ENCODE data around the gene NEO1. TPM values are rescaled to one million over a fixed set of nuclear protein-coding genes. Genes with fewer than 3 reads are reported as not detected.
A peak's percentile ranks its signal among the peaks of the same experiment; 100 is the strongest.

The NEO1 gene
- total RNA-seq, 2 experiments from 2014 or later, result 3.4 to 5.4 TPM

DNA sequence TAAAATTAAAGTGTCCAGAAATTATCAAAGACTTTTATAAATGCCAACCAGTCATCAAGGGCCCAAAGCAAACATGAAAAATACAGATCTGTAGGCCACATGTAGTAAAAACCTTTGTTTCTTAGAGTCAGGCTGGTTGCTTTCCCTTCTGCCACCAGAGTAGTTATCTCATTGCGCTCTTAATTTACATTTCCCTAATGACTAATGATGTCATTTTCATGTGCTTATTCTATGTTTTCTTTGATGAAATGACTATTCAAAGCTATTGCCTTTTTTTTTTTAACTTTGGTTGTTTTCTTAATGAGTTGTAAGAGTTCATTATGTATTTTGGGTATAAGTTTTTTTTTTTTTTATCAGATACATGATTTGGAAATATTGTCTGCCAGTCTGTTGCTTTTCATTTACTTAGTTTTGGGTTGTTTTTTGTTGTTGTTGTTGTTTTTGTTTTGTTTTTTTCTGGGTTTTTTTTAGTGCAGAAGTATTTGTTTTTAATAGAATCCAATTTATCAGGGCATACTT lies 175.9 kb downstream of the NEO1 start:
- Mint-ChIP-seq H3K27ac (no peak overlapping the region), H3K4me3 (no peak overlapping the region), H3K9me3 (ENCODE audit: low read depth) (no peaks in the 10 kb centered on the region), H3K36me3 (peaks cover 12% of the 10 kb centered on the region), H3K27me3 (peaks cover 5% of the 10 kb centered on the region), H3K4me1 (peaks cover 30% of the 10 kb centered on the region)
- CTCF ChIA-PET, result no interaction called here
- DNase-seq (no peak), ATAC-seq (no peak)

DNA sequence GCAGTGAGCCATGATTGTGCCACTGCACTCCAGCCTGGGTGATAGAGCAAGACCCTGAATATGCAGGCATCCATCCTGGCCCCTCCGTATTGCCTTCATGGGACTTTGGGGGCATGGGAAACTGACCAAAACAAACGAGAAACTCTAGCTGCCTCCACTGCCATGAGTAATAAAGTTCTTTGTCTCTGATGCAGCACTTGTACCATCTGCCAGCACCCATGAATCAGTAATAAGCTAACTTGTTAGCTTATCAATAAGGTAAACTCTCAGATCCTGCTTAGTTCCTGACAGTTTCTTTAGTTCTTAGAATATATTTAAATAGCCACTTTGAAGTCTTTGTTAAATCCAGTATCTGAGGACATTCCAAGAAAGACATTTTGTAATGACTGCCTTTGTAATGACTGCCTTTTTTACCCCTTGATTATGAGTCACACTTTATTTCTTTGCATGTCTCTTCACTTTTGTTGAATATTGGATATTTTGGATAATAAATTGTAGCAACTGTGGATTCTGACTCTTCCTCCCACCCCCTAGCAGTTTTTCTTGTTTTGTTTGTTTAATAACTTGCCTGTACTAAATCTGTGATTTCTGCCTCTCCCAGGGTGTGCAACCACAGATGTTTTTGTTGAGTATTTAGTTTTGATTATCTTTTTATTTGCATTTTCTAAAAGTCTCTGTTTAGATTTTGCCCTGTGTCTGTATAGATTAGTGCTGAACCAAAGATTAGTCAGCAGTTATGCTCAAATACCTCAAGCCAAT lies 179.6 kb downstream of the NEO1 start:
- H3K36me3 Mint-ChIP-seq, result peaks cover 3% of the 10 kb centered on the region
- peaks cover 10% of the 10 kb centered on the region for H3K4me1 Mint-ChIP-seq
- ATAC-seq, result no peak
- H3K4me3 Mint-ChIP-seq, result no peak overlapping the region
- no peaks in the 10 kb centered on the region for H3K9me3 Mint-ChIP-seq (ENCODE audit: low read depth)
- no peak for DNase-seq
- no peak overlapping the region for H3K27ac Mint-ChIP-seq
- CTCF ChIA-PET, result interaction anchor here (1.4 kb wide), 1 partner anchor 9 kb away, joined by 3 read pairs; no protein-coding TSS in a partner anchor
- peaks cover 7% of the 10 kb centered on the region for H3K27me3 Mint-ChIP-seq

DNA sequence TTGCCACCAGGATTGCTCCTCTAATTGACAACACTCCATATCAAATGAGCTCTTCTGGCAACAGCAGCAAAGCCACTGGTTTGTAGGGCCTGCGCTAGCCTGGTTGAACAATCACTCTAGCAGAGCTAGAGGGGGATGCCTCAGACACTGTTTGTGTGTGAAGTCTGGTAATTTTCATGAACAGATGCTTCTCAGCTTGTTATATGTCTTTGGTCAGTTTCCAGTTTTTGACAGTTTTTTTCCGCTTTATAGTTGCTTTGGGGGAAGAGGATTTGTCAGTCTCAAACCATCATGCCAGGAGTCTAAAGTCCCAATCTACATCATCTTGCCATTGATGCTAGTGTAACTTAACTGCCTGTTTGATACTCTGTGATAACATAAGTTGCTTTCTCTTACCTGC lies 180.5 kb downstream of the NEO1 start:
- H3K9me3 Mint-ChIP-seq (ENCODE audit: low read depth), result no peaks in the 10 kb centered on the region
- H3K36me3 Mint-ChIP-seq, result peaks cover 3% of the 10 kb centered on the region
- H3K27ac Mint-ChIP-seq, result no peak overlapping the region
- CTCF ChIA-PET, result no interaction called here
- ATAC-seq (no peak), DNase-seq (no peak)
- no peak overlapping the region for H3K4me3 Mint-ChIP-seq
- H3K4me1 Mint-ChIP-seq, result peaks cover 8% of the 10 kb centered on the region
- H3K27me3 Mint-ChIP-seq, result peaks cover 10% of the 10 kb centered on the region

DNA sequence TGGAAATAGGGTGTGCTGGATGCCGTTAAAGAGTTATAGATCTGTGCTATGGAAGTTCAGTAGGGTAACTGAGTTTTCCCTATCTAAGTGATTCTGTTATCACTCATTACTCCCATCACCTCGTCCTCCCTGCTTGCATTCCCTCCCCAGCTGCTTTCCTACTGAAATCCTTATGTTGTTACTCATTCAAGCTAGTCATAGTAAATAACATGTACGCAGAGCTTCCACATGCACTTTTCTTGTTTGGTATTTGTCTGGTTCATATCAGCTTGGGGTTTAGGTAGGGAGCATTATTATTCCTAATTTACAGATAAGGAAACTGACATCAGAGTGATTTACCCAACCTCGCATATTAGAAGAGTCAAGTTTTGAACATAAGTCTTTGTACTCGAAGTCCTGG lies 181.4 kb downstream of the NEO1 start:
- CTCF ChIA-PET, result interaction anchor here (0.9 kb wide), 2 partner anchors 32 to 52 kb away, joined by 3 read pairs; no protein-coding TSS in a partner anchor
- H3K9me3 Mint-ChIP-seq (ENCODE audit: low read depth), result no peaks in the 10 kb centered on the region

DNA sequence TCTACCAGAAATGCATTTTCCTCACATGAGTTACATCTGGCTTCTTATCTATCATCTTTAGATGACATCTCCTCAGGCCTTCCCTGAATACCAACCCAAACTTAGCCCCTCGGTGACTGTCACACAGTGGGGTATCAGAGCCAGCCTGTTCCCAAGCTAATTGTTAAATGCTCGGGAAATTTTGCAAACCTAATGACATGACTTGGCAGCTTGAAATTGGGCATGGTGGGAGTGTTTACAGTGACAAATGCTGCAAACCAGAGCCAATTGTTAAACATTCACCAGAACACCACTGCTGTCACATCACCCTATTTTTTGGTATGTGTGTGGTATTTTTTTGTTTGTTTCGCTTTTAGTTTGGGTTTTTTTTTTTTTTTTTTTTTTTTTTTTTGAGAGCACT lies 185.6 kb downstream of the NEO1 start:
- Mint-ChIP-seq H3K4me3 (no peak overlapping the region), H3K27ac (no peak overlapping the region), H3K27me3 (peaks cover 7% of the 10 kb centered on the region), H3K9me3 (ENCODE audit: low read depth) (no peaks in the 10 kb centered on the region), H3K36me3 (no peaks in the 10 kb centered on the region), H3K4me1 (peaks cover 7% of the 10 kb centered on the region)
- CTCF ChIA-PET, result interaction anchor here (0.7 to 9.1 kb wide), 9 partner anchors 10 to 516 kb away, joined by 3 to 110 read pairs (median 3); no protein-coding TSS in a partner anchor
- ATAC-seq, result no peak
- no peak for DNase-seq

More for the DNA sequence above, 181.4 kb downstream of the NEO1 start:
- Mint-ChIP-seq H3K4me3 (no peak overlapping the region), H3K36me3 (peaks cover 3% of the 10 kb centered on the region), H3K27ac (no peak overlapping the region), H3K27me3 (peaks cover 10% of the 10 kb centered on the region), H3K4me1 (peaks cover 5% of the 10 kb centered on the region)
- ATAC-seq, result no peak
- DNase-seq, result no peak

DNA sequence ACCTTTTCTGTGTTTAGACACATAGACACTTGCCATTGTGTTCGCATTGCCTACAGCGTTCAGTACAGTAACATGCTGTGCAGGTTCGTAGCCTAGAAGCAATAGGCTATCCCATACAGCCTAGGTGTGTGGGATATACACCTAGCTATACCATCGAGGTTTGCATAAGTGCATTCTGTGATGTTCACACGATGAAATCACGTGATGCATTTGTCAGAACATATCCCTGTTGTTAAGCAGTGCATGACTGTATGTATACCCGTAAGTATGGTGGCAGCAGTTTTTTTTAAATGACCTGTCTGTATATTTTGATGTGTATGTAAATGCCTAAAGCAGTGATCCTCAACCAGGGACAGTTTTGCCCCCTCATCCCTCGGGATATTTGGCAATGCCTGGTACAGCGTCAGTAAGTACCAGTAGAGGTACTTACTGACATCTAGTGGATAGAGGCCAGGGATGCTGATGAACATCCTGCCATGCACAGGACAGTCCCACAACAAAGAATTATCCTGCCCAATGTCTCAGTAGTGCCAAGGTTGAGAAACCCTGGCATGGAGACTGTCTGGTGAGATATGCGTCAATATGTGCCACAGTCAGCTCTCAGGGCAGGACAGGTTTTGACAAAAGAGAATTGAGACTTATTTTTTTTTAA lies 187.4 kb downstream of the NEO1 start:
- no peaks in the 10 kb centered on the region for H3K9me3 Mint-ChIP-seq (ENCODE audit: low read depth)
- no peak for DNase-seq
- no peaks in the 10 kb centered on the region for H3K36me3 Mint-ChIP-seq
- ATAC-seq, result no peak
- peaks cover 7% of the 10 kb centered on the region for H3K27me3 Mint-ChIP-seq
- peaks cover 13% of the 10 kb centered on the region for H3K4me1 Mint-ChIP-seq
- CTCF ChIA-PET, result interaction anchor here (0.5 to 9.1 kb wide), 5 partner anchors 11 to 533 kb away, joined by 3 to 110 read pairs (median 14); no protein-coding TSS in a partner anchor
- H3K4me3 Mint-ChIP-seq, result no peak overlapping the region
- no peak overlapping the region for H3K27ac Mint-ChIP-seq

DNA sequence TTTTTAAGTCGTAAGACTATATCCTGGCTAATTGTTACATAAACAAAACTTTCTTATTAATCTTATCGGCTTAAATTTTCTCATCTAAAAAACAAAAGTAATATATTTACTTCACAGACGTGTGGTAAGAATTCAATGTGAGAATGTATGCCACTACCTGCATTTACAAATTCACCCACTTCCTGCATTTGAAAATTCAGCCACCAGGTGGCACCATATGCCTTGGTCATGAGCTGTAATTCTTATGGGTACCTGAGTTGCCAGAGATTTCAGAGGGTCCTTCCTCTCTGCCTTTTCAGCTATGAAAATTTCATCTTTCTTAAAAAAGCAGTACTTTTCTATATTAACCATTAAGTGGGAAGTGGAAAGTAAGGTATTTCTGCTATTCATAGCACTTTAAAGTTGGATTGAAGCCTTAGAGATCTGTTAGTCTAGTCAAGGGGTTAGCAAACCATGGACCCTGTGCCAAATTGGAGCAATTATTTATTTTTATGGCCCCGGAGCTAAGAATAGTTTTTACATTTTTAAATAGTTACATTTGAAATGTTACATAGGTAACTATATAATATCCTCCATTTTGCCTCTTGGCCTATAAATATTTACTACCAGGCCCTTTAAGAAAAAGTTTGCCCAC lies 188.7 kb downstream of the NEO1 start:
- H3K27me3 Mint-ChIP-seq, result peaks cover 7% of the 10 kb centered on the region
- CTCF ChIA-PET, result interaction anchor here (0.9 to 9.1 kb wide), 20 partner anchors 9 to 465 kb away, joined by 3 to 110 read pairs (median 4); no protein-coding TSS in a partner anchor
- no peaks in the 10 kb centered on the region for H3K36me3 Mint-ChIP-seq
- no peak for ATAC-seq
- H3K27ac Mint-ChIP-seq, result no peak overlapping the region
- H3K9me3 Mint-ChIP-seq (ENCODE audit: low read depth), result no peaks in the 10 kb centered on the region
- H3K4me1 Mint-ChIP-seq, result peaks cover 13% of the 10 kb centered on the region
- peak; percentile 85 for DNase-seq
- H3K4me3 Mint-ChIP-seq, result no peak overlapping the region

DNA sequence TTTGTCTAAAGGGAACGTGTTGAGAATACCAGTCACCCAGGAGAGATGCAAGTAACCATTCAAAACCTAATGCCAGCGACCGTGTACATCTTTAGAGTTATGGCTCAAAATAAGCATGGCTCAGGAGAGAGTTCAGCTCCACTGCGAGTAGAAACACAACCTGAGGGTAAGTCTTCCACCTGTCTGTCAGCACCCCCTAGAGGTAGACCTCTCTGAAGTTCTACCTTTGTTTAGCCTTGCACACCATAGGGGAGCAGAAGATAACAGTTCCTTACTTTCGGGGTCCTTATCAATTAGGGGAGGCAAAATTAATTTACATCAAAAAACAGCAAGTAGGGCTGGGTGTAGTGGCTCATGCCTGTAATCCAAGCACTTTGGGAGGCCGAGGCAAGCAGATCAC lies 192.1 kb downstream of the NEO1 start:
- peak; percentile 77 for ATAC-seq
- H3K4me3 Mint-ChIP-seq, result peak overlapping the region; percentile 5
- peaks cover 8% of the 10 kb centered on the region for H3K4me1 Mint-ChIP-seq
- H3K9me3 Mint-ChIP-seq (ENCODE audit: low read depth), result no peaks in the 10 kb centered on the region
- no peaks in the 10 kb centered on the region for H3K36me3 Mint-ChIP-seq
- peaks cover 3% of the 10 kb centered on the region for H3K27me3 Mint-ChIP-seq
- CTCF ChIA-PET, result interaction anchor here (0.6 to 9.1 kb wide), 13 partner anchors 10 to 523 kb away, joined by 3 to 110 read pairs (median 4); no protein-coding TSS in a partner anchor
- no peak overlapping the region for H3K27ac Mint-ChIP-seq
- DNase-seq, result peak; percentile 48

DNA sequence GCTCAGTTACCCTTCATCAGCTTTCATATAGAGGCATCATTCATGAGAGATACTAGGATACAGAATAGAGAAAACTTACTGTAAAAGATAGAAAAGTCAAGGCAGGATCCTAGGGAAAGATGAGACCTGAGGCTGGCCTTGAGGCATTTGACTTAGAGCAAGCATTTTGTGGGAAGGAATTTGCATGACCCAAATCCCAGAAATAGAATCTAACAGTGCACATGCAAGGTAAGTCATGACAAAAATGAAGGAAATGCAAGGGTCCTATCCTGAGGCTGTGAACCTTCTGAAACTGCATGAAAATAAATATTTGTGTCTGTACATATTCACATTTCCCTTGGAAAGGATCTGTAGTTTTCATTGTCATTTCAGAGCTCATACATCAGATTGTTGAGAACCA lies 194.2 kb downstream of the NEO1 start:
- Mint-ChIP-seq H3K27ac (no peak overlapping the region), H3K9me3 (ENCODE audit: low read depth) (no peaks in the 10 kb centered on the region), H3K4me3 (no peak overlapping the region), H3K4me1 (peaks cover 5% of the 10 kb centered on the region), H3K36me3 (no peaks in the 10 kb centered on the region), H3K27me3 (peaks cover 3% of the 10 kb centered on the region)
- CTCF ChIA-PET, result interaction anchor here (1.0 to 3.0 kb wide), 6 partner anchors 10 to 390 kb away, joined by 3 to 16 read pairs (median 6); no protein-coding TSS in a partner anchor
- ATAC-seq (no peak), DNase-seq (no peak)

DNA sequence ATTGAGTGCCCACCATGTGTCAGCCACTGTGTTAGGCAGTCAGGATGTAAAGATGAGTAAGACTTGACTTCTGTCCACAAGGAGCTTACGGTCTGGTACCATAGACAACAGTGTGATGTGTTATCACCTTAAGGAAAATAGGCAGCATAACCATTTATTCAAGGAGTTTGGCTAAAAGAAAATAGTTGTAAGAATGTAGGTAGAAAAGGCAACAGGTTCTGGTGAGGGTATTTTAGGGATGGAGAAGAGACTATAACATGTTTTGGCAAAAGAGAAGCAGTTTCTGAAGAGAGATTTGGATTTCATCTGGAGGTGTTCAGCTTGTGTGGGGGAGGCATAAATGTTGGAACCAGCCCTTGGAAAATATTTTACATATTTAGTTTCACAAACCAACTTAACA lies 194.6 kb downstream of the NEO1 start:
- H3K27me3 Mint-ChIP-seq, result peaks cover 3% of the 10 kb centered on the region
- peaks cover 5% of the 10 kb centered on the region for H3K4me1 Mint-ChIP-seq
- H3K27ac Mint-ChIP-seq, result no peak overlapping the region
- no peaks in the 10 kb centered on the region for H3K36me3 Mint-ChIP-seq
- DNase-seq, result no peak
- no peak for ATAC-seq
- no peak overlapping the region for H3K4me3 Mint-ChIP-seq
- CTCF ChIA-PET, result interaction anchor here (1.4 to 3.0 kb wide), 6 partner anchors 10 to 390 kb away, joined by 3 to 16 read pairs (median 8); no protein-coding TSS in a partner anchor
- H3K9me3 Mint-ChIP-seq (ENCODE audit: low read depth), result no peaks in the 10 kb centered on the region

DNA sequence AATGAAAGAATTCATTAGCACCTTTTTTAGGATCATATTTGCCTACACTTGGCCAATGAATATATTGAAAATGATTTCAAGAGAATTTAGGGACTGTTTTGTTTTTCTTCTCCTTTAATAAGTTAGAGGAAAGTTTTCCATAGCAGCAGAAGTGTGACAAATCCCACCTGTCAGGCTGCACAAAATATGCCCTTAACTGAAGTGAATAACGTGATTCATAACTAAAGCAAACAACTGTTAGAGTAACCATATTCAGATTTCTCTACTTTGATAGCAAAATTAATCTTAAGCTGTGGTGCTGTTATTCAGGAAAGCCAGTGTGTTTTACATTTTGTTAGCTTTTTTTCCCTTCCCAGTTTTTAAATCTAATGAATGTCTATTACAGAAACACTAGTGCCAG lies 195.1 kb downstream of the NEO1 start:
- Mint-ChIP-seq H3K27me3 (peaks cover 3% of the 10 kb centered on the region), H3K36me3 (no peaks in the 10 kb centered on the region), H3K4me1 (peaks cover 5% of the 10 kb centered on the region), H3K27ac (no peak overlapping the region), H3K9me3 (ENCODE audit: low read depth) (no peaks in the 10 kb centered on the region), H3K4me3 (no peak overlapping the region)
- DNase-seq (no peak), ATAC-seq (no peak)
- CTCF ChIA-PET, result interaction anchor here (1.4 to 3.0 kb wide), 6 partner anchors 10 to 389 kb away, joined by 3 to 16 read pairs (median 8); no protein-coding TSS in a partner anchor

DNA sequence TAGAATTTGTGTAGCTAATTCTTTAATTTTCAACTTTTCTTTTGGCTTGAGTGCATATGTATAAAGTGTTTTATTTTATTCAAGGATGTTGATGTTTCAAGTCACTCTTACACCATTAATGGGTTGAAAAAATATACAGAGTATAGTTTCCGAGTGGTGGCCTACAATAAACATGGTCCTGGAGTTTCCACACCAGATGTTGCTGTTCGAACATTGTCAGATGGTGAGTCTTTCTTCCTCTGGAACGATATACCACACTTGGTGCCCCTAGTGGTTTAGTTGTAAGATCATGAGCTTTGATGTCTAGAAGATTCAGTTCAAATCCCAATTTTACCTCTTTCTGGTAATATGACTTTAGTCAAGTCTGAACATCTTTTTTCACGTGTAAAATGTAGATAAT lies 197.2 kb downstream of the NEO1 start:
- Mint-ChIP-seq H3K9me3 (ENCODE audit: low read depth) (no peaks in the 10 kb centered on the region), H3K27ac (no peak overlapping the region), H3K36me3 (no peaks in the 10 kb centered on the region), H3K4me1 (no peaks in the 10 kb centered on the region), H3K27me3 (peaks cover 3% of the 10 kb centered on the region), H3K4me3 (no peak overlapping the region)
- ATAC-seq, result no peak
- CTCF ChIA-PET, result interaction anchor here (1.5 to 2.8 kb wide), 3 partner anchors 9 to 19 kb away, joined by 4 to 14 read pairs (median 6); no protein-coding TSS in a partner anchor
- DNase-seq, result no peak

DNA sequence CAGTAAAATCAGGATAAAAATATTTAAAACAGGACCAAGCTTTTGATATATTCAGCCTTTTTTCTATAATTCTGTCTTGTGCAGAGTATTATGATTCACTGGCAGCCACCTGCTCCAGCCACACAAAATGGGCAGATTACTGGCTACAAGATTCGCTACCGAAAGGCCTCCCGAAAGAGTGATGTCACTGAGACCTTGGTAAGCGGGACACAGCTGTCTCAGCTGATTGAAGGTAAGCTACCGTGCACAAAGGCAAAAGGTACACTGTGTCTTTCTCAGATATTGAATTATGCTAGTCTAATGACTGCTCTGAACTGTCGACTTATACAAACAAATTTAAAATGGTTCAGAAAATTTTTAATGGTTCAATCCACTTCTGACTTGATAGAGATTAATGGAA lies 202.3 kb downstream of the NEO1 start:
- CTCF ChIA-PET, result interaction anchor here (1.2 to 3.3 kb wide), 3 partner anchors 11 to 382 kb away, joined by 3 to 17 read pairs (median 4); no protein-coding TSS in a partner anchor
- Mint-ChIP-seq H3K27ac (no peak overlapping the region), H3K27me3 (no peaks in the 10 kb centered on the region), H3K9me3 (ENCODE audit: low read depth) (no peaks in the 10 kb centered on the region), H3K4me3 (no peak overlapping the region), H3K4me1 (peaks cover 16% of the 10 kb centered on the region), H3K36me3 (peaks cover 2% of the 10 kb centered on the region)
- DNase-seq (no peak), ATAC-seq (no peak)

Data from activated CD8-positive, alpha-beta memory T cell treated with anti-CD3 and anti-CD28 coated beads, Interleukin-2, amount 10 ng/mL, durations not matched to agents 7 days and 5 days (primary cell).